GM12878 (cell line): ENCODE measurements around the gene SPOP.

Source experiments
- JUND ChIP-seq: IDR thresholded peaks from 2 replicates; pipeline ENCODE4 v1.6.1; 2012; ENCODE audit warnings: low read depth, mild to moderate bottlenecking, low read length, improper control_type of control experiment, moderate library complexity
- RAD51 ChIP-seq: fragments of 450-650 bp; IDR thresholded peaks from 2 replicates; pipeline ENCODE4 v1.6.1; 2016; ENCODE audit warnings: moderate library complexity, mild to moderate bottlenecking, inconsistent platforms
- TF ChIP-seq, protein P1 (sequence below): fragments of 450-650 bp; conservative IDR thresholded peaks from 2 replicates; pipeline ENCODE4 v1.6.1; 2017; ENCODE audit warnings: mild to moderate bottlenecking, moderate library complexity

DNA sequence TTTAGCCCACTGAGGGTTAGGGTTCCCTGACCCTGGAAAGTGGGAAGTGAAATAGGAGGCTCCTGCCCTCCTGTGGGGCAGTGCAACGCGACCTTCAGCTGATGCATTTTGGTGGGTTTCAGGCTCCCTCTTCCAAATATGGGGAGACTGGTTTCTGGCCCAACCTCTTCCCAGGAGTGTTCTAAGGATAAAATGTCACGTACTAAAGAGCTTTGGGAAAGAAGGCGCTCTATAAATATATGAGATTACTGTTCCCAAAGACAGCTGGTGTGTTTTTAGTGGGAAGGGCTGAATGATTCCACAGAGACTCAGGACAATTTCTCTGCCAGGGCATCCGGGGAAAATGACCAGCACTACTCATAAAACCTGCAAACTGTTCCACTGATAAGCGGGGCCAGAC is 20.1 kb upstream of the SPOP start:
- TF ChIP-seq, protein P1, sequence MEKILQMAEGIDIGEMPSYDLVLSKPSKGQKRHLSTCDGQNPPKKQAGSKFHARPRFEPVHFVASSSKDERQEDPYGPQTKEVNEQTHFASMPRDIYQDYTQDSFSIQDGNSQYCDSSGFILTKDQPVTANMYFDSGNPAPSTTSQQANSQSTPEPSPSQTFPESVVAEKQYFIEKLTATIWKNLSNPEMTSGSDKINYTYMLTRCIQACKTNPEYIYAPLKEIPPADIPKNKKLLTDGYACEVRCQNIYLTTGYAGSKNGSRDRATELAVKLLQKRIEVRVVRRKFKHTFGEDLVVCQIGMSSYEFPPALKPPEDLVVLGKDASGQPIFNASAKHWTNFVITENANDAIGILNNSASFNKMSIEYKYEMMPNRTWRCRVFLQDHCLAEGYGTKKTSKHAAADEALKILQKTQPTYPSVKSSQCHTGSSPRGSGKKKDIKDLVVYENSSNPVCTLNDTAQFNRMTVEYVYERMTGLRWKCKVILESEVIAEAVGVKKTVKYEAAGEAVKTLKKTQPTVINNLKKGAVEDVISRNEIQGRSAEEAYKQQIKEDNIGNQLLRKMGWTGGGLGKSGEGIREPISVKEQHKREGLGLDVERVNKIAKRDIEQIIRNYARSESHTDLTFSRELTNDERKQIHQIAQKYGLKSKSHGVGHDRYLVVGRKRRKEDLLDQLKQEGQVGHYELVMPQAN = no peak
- TF ChIP-seq RAD51 (no peak), JUND (no peak)
